Endothelial cell (in vitro differentiated cells): ENCODE measurements around the gene LY6G6F. TPM values are rescaled to one million over a fixed set of nuclear protein-coding genes. Genes with fewer than 3 reads are reported as not detected.
A peak's percentile ranks its signal among the peaks of the same experiment; 100 is the strongest.

Source experiments
- DNase-seq: peaks from one replicate; pipeline ENCODE4 v3.0.0; 2021; ENCODE audit warnings: low spot score
- H3K27ac Mint-ChIP-seq: one replicate; pipeline ENCODE4 v1.8.0; 2021; ENCODE audit warnings: mixed read lengths, inconsistent platforms; ENCODE audit not compliant: unreplicated experiment
- H3K27me3 Mint-ChIP-seq: one replicate; pipeline ENCODE4 v1.8.0; 2021; ENCODE audit warnings: mild to moderate bottlenecking, moderate library complexity, mixed read lengths, inconsistent platforms; ENCODE audit not compliant: unreplicated experiment
- H3K36me3 Mint-ChIP-seq: one replicate; pipeline ENCODE4 v1.8.0; 2021; ENCODE audit warnings: mild to moderate bottlenecking, low read depth, mixed read lengths, inconsistent platforms; ENCODE audit not compliant: unreplicated experiment
- H3K4me1 Mint-ChIP-seq: one replicate; pipeline ENCODE4 v1.8.0; 2021; ENCODE audit warnings: mild to moderate bottlenecking, mixed read lengths, inconsistent platforms; ENCODE audit not compliant: unreplicated experiment
- H3K4me3 Mint-ChIP-seq: one replicate; pipeline ENCODE4 v1.8.0; 2021; ENCODE audit warnings: mild to moderate bottlenecking, mixed read lengths, inconsistent platforms; ENCODE audit not compliant: unreplicated experiment
- H3K9me3 Mint-ChIP-seq: one replicate; pipeline ENCODE4 v1.8.0; 2021; ENCODE audit warnings: mixed read lengths, inconsistent platforms; ENCODE audit not compliant: unreplicated experiment
- total RNA-seq: library from RNA; stranded (reverse); fragmentation: NEBNext Ultra II Directional; extraction: Animal tissue kit (Norgen Biotek cat#: 25700); gene quantifications from one replicate; pipeline ENCODE4 v1.2.1, GENCODE V29; 2021; ENCODE audit not compliant: unreplicated experiment
- TF ChIP-seq, protein P1 (sequence below): fragments of 200-600 bp; sonication (generic); IDR thresholded peaks from one replicate; pipeline ENCODE4 v1.5.0; 2021; ENCODE audit warnings: antibody characterized with exemption; ENCODE audit not compliant: unreplicated experiment

The LY6G6F gene
- total RNA-seq, 1 donor from 2014 or later: not detected

DNA sequence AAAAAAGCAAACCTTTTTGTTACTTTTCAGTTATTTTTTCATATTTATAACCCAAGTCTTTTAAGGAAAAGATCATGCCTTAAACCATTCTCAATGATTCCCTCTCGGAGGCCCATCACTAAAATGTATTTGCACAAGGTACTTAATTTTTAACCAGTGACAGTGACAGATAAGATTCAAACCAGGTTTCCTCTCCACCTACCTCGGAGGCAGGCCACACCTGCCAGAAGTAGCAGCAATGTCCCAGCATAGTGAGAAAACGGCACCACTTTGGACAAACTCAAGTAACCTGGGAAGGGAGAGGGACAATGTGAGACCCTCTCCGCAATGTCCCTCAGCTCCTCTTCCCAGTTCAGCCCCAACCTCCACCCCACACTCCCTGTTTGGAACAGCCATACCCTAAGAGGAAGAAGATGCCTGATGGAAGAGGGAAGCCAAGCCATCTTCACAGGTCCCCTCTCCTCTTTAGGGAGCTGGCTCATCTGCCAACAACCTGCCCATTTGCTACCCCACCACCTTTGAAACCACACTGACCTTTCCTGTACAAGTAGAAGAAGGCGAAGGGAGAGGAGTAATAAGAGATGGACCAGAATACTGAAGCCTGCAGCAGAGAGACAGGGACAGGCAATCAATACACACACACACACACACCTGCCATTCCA lies 5.8 kb upstream of the LY6G6F start:
- Mint-ChIP-seq H3K4me1 (peaks cover 32% of the 10 kb centered on the region), H3K9me3 (no peaks in the 10 kb centered on the region), H3K4me3 (peak overlapping the region; percentile 48), H3K36me3 (no peaks in the 10 kb centered on the region), H3K27ac (no peak overlapping the region), H3K27me3 (peaks cover 6% of the 10 kb centered on the region)
- TF ChIP-seq, protein P1, sequence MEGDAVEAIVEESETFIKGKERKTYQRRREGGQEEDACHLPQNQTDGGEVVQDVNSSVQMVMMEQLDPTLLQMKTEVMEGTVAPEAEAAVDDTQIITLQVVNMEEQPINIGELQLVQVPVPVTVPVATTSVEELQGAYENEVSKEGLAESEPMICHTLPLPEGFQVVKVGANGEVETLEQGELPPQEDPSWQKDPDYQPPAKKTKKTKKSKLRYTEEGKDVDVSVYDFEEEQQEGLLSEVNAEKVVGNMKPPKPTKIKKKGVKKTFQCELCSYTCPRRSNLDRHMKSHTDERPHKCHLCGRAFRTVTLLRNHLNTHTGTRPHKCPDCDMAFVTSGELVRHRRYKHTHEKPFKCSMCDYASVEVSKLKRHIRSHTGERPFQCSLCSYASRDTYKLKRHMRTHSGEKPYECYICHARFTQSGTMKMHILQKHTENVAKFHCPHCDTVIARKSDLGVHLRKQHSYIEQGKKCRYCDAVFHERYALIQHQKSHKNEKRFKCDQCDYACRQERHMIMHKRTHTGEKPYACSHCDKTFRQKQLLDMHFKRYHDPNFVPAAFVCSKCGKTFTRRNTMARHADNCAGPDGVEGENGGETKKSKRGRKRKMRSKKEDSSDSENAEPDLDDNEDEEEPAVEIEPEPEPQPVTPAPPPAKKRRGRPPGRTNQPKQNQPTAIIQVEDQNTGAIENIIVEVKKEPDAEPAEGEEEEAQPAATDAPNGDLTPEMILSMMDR: no peak
- no peak for DNase-seq

DNA sequence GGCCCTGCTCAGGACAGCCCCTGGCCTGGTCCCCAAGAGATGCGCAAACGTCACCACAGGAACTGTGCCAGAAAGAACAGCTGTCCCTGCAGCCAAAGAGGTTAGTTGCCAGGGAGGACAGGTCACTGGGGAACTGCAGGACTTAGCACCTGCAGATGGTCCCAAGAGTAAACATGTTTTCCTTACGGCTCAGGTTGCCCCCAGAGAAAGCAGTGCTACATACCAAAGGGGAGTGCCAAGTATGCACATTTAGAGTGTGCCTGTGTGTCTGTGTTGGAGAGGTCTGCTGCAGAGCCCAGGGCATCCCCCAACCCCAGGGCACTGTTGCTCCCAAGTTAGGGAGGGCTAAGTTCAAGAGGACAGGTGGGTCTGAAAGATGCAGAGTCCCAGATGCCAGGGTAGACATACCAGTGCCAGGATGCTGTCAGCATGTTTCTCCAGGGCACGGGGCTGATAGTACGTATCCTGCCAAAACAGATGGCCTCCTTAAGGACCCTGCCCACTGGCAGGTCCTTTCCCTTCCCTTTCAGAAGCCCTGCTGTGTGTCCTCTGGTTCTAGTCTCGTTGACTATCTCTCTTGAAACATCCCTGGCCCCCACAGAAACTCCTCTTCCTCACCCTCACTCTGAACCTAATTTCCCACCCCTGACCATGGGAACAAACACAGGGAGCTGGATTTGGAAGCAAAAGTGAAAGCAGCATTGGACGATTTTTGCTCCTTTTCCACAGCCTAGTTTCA lies 4.8 kb upstream of the LY6G6F start:
- TF ChIP-seq, protein P1: no peak
- no peaks in the 10 kb centered on the region for H3K36me3 Mint-ChIP-seq
- peaks cover 6% of the 10 kb centered on the region for H3K27me3 Mint-ChIP-seq
- H3K9me3 Mint-ChIP-seq: no peaks in the 10 kb centered on the region
- H3K27ac Mint-ChIP-seq: peak overlapping the region; percentile 98
- H3K4me1 Mint-ChIP-seq: peaks cover 31% of the 10 kb centered on the region
- no peak for DNase-seq
- H3K4me3 Mint-ChIP-seq: peak overlapping the region; percentile 99

DNA sequence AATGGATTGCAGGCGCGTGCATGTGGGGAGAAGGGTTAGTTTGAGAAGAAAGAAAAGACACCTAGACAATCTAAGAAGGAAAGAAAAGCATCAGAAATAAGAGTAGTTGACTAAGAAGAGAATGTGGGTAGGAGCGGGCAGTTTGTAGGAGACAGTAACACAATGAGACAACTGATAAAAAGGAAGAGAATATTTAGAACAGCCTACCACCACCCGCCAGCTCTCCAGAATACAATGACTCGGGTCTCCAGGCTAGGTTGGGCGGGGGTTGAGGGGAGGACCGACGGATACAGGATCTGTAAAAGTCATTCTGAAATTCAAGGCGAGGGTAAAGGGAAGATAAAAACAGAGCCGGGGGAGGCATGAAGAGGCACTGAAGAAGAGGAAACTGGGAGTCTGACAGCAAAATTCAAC lies 4.3 kb upstream of the LY6G6F start:
- Mint-ChIP-seq H3K36me3 (no peaks in the 10 kb centered on the region), H3K27ac (peak overlapping the region; percentile 98), H3K27me3 (peaks cover 6% of the 10 kb centered on the region), H3K9me3 (no peaks in the 10 kb centered on the region), H3K4me3 (peak overlapping the region; percentile 99), H3K4me1 (peaks cover 26% of the 10 kb centered on the region)
- peak; percentile 25 for DNase-seq
- TF ChIP-seq, protein P1: no peak

DNA sequence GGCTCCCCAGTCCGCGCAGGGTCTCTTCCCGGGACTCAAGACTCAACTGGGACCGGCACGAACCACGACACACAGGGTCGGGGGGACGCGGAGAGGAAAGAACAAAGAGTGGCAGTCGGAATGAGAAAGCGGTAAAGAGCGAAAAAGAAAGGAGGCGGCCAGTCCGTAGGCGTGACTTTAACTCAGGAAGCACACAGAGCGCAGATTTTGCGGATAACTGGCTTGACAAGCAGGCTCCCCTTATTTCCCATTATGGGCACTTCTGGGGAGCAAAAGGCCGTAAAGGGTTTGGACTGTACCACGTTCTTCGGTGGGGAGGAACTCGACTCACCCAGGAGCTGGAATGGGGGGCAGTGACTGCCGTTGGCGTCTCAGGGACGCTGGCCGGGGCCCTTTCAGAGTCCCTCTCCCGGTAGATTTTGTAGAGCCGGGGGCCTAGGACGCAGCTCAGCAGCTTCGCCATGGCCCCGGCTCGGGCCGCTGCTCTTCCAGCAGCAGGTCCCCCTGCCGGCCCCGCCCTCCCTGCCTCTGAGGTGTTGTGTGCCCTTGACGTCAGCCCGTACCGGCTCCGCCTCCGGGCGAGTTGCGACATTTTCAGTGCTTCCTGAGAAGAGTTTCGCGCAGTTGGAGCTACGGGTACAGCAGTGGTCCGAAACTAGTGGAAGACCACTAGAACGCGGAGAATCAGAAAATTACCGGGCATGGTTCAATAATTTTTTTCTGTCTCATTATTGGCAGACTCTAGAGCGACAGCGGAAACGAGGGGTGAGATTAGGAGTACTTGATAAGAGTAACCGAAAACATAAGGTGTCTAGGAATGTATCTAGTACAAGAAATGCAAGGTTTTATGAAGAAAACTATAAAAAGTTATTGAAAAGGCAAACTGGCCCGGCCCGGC lies 3.6 kb upstream of the LY6G6F start, which contains the start of gene ABHD16A:
ABHD16A (minus strand) TSS at position 506 of the 898 bp plus-strand sequence; CDS start at position 463, 43 bp downstream.
- Mint-ChIP-seq H3K27ac (peak within 1 kb of the TSS; percentile 98), H3K4me1 (peaks cover 20% of the 10 kb centered on the region), H3K36me3 (no peaks in the 10 kb centered on the region), H3K4me3 (peak within 1 kb of the TSS; percentile 99), H3K27me3 (peaks cover 6% of the 10 kb centered on the region), H3K9me3 (no peaks in the 10 kb centered on the region)
- TF ChIP-seq, protein P1: no peak
- peak; percentile 93 for DNase-seq
